ENCODE results near the gene RPS6KB2. TPM values are rescaled to one million over a fixed set of nuclear protein-coding genes. Genes with fewer than 3 reads are reported as not detected.

Gene RPS6KB2
- total RNA-seq, 1 experiment from 2014 or later = 170 TPM

DNA sequence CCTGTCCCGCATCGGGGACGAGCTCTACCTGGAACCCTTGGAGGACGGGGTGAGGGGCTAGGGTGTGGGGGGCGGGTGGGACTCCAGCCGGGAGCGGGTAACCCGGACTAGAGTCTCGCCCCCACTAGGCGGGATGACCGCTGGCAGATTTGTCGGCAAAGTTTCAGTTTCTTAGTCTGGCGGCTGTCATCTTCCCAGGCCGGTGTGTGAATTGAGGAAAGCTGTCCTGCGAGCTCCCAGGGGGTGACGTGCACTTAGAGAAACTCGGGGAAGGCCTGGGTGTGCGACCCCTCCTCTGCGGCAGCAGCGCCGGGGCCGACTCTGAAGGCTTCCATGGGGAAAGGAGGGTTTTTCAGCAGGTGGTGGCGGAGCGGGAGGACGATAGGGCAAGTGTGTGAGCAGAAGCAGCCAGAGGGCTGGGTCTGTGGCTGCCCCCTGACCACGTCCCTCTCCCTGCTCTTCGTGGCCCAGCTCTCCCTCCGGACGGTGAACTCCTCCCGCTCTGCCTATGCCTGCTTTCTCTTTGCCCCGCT lies 36.0 kb upstream of the RPS6KB2 start:
- DNase-seq (peak; percentile 15), ATAC-seq (peak; percentile 8)
- Histone ChIP-seq H4K20me1 (ENCODE audit: low read length) (no peaks in the 10 kb centered on the region), H3K27me3 (ENCODE audit: low read length) (no peaks in the 10 kb centered on the region), H3K9ac (ENCODE audit: low read length) (peak overlapping the region; percentile 94), H2AFZ (ENCODE audit: low read length) (peak overlapping the region; percentile 90), H3K9me2 (replicated peaks; ENCODE audit: low read length) (no peaks in the 10 kb centered on the region), H3K4me3 (ENCODE audit: low read length) (peak overlapping the region; percentile 81), H3K4me1 (ENCODE audit: insufficient read depth, low read length) (peaks cover 8% of the 10 kb centered on the region; the same call in 1 of the 2 replicates), H3K79me2 (ENCODE audit: low read length) (peaks cover 27% of the 10 kb centered on the region), H3K9me3 (ENCODE audit: low read length) (no peaks in the 10 kb centered on the region), H3K4me2 (ENCODE audit: low read length) (peak overlapping the region; percentile 98), H3K27ac (ENCODE audit: low read length) (0 out of 2 replicates have a peak overlapping the region, but pooled peaks have one; percentile 17), H3K36me3 (ENCODE audit: low read depth, low read length) (no peaks in the 10 kb centered on the region; the same call in 1 of the 2 replicates), H3F3A (ENCODE audit: low read length, unreplicated experiment) (no peaks in the 10 kb centered on the region)
- BruUV-seq (replicated peaks) = TSS peak; percentile 55
- CTCF ChIA-PET = interaction anchor here (0.5 to 1.2 kb wide), 6 partner anchors 9 to 60 kb away, joined by 3 to 5 read pairs (median 4); no protein-coding TSS in a partner anchor
- TF ChIP-seq EZH2 (IDR thresholded peaks at IDR 0.05; ENCODE audit: low read length, unreplicated experiment) (no peak), EZH2phosphoT487 (IDR thresholded peaks at IDR 0.05; ENCODE audit: borderline replicate concordance, low read length) (no peak)
- intact Hi-C loops (cut with micrococcal nuclease) = no loop called here
- POLR2A ChIA-PET (ENCODE audit: unreplicated experiment) = interaction anchor here (0.6 to 1.1 kb wide), 3 partner anchors 10 to 47 kb away, joined by 3 to 11 read pairs (median 8); partner anchors contain the start of gene PPP1CA

DNA sequence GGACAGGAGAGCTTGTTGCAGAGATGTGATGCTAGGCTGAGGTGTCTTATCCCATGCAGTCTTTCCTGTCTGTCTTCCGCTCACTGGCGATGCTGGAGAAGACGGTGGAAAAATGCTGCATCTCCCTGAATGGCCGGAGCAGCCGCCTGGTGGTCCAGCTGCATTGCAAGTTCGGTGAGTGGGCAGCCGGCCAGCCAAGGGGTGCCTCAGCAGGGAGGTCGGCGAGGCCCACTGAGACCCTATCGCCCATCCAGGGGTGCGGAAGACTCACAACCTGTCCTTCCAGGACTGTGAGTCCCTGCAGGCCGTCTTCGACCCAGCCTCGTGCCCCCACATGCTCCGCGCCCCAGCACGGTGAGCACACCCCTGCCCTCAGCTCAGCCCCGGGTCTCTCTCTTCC lies 34.9 kb upstream of the RPS6KB2 start:
- intact Hi-C loops (cut with micrococcal nuclease) = no loop called here
- no peak for DNase-seq
- no peak overlapping the region for H3K4me3 ChIP-seq (ENCODE audit: low read length)
- CTCF ChIA-PET = no interaction called here
- H4K20me1 ChIP-seq (ENCODE audit: low read length) = no peaks in the 10 kb centered on the region
- no peak overlapping the region for H3K4me2 ChIP-seq (ENCODE audit: low read length)
- H3K9ac ChIP-seq (ENCODE audit: low read length) = no peak overlapping the region
- H3F3A ChIP-seq (ENCODE audit: low read length, unreplicated experiment) = no peaks in the 10 kb centered on the region
- H3K9me2 ChIP-seq (replicated peaks; ENCODE audit: low read length) = no peaks in the 10 kb centered on the region
- no peak for ATAC-seq
- H3K36me3 ChIP-seq (ENCODE audit: low read depth, low read length) = peaks cover 11% of the 10 kb centered on the region
- H3K79me2 ChIP-seq (ENCODE audit: low read length) = peaks cover 27% of the 10 kb centered on the region
- no peaks in the 10 kb centered on the region for H3K27me3 ChIP-seq (ENCODE audit: low read length)
- H3K9me3 ChIP-seq (ENCODE audit: low read length) = no peaks in the 10 kb centered on the region
- peaks cover 8% of the 10 kb centered on the region; the same call in 1 of the 2 replicates for H3K4me1 ChIP-seq (ENCODE audit: insufficient read depth, low read length)
- H3K27ac ChIP-seq (ENCODE audit: low read length) = no peak overlapping the region
- H2AFZ ChIP-seq (ENCODE audit: low read length) = no peak overlapping the region
- no TSS peak for BruUV-seq (replicated peaks)
- TF ChIP-seq EZH2 (IDR thresholded peaks at IDR 0.05; ENCODE audit: low read length, unreplicated experiment) (no peak), CTCF (conservative IDR thresholded peaks at IDR 0.05; ENCODE audit: low read depth, low read length) (no peak), EZH2phosphoT487 (IDR thresholded peaks at IDR 0.05; ENCODE audit: borderline replicate concordance, low read length) (no peak)
- POLR2A ChIA-PET (ENCODE audit: unreplicated experiment) = no interaction called here

DNA sequence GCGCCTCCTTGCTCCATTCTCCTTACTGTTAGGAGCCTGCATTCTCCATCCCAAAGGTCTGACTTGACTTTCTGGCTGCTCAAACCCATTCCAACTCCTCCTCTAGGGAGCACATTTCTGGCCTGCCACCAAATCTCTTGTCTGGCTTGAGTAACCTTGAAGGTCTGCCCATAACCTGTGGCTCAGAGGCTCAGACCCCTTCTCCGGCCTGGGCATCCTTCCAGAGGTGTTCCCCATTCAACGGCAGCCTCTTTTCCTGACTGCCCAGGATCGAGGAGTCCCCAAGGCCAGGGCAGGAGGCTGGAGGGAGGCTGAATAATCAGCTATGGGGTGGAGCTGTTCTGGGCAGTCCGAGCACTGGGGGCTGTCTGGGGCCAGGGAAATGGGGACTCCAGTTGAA lies 34.3 kb upstream of the RPS6KB2 start:
- ChIA-PET CTCF (no interaction called here), POLR2A (ENCODE audit: unreplicated experiment) (interaction anchor here (0.7 kb wide), 1 partner anchor 41 kb away, joined by 12 read pairs; no protein-coding TSS in a partner anchor)
- no peaks in the 10 kb centered on the region for H3F3A ChIP-seq (ENCODE audit: low read length, unreplicated experiment)
- no peak overlapping the region for H3K9ac ChIP-seq (ENCODE audit: low read length)
- H3K27me3 ChIP-seq (ENCODE audit: low read length) = no peaks in the 10 kb centered on the region
- intact Hi-C loops (cut with micrococcal nuclease) = no loop called here
- no peaks in the 10 kb centered on the region for H3K9me2 ChIP-seq (replicated peaks; ENCODE audit: low read length)
- no TSS peak for BruUV-seq (replicated peaks)
- H3K36me3 ChIP-seq (ENCODE audit: low read depth, low read length) = peaks cover 17% of the 10 kb centered on the region
- TF ChIP-seq EZH2 (IDR thresholded peaks at IDR 0.05; ENCODE audit: low read length, unreplicated experiment) (no peak), CTCF (conservative IDR thresholded peaks at IDR 0.05; ENCODE audit: low read depth, low read length) (no peak), EZH2phosphoT487 (IDR thresholded peaks at IDR 0.05; ENCODE audit: borderline replicate concordance, low read length) (no peak)
- H3K9me3 ChIP-seq (ENCODE audit: low read length) = no peaks in the 10 kb centered on the region
- H3K4me1 ChIP-seq (ENCODE audit: insufficient read depth, low read length) = peaks cover 8% of the 10 kb centered on the region; the same call in 1 of the 2 replicates
- H3K4me2 ChIP-seq (ENCODE audit: low read length) = no peak overlapping the region
- no peak overlapping the region for H3K4me3 ChIP-seq (ENCODE audit: low read length)
- no peaks in the 10 kb centered on the region for H4K20me1 ChIP-seq (ENCODE audit: low read length)
- DNase-seq = no peak
- H2AFZ ChIP-seq (ENCODE audit: low read length) = no peak overlapping the region
- no peak overlapping the region for H3K27ac ChIP-seq (ENCODE audit: low read length)
- H3K79me2 ChIP-seq (ENCODE audit: low read length) = peaks cover 30% of the 10 kb centered on the region
- no peak for ATAC-seq

Measured in PC-3 (cell line).